Colonic mucosa (tissue), 4 donors: ENCODE results near the gene TSPAN9. TPM values are rescaled to one million over a fixed set of nuclear protein-coding genes. Genes with fewer than 3 reads are reported as not detected.

Source experiments
- DNase-seq: peaks from one replicate; pipeline ENCODE4 v3.0.0-alpha.2; 2020
- H3K27ac ChIP-seq: fragments of 200-600 bp; one replicate; pipeline ENCODE4 v1.8.0; 2021
- H3K27me3 ChIP-seq: fragments of 200-600 bp; one replicate; pipeline ENCODE4 v1.8.0; 2021
- H3K36me3 ChIP-seq: fragments of 200-600 bp; one replicate; pipeline ENCODE4 v1.8.0; 2021
- H3K4me1 ChIP-seq: fragments of 200-600 bp; one replicate; pipeline ENCODE4 v1.8.0; 2021; ENCODE audit warnings: mild to moderate bottlenecking
- H3K4me3 ChIP-seq: fragments of 200-600 bp; one replicate; pipeline ENCODE4 v1.8.0; 2021
- H3K9ac ChIP-seq, 2 donors: one replicate each; pipeline ENCODE4 v1.7.0; 2013; ENCODE audit warnings: control low read depth in 2 of 2, low read depth in 2 of 2, low read length in 2 of 2
- H3K9me3 ChIP-seq: fragments of 200-600 bp; one replicate; pipeline ENCODE4 v1.8.0; 2021
- intact Hi-C: fragments of 100-400 bp; cut with DNase I; formaldehyde crosslinking; loops from one replicate; pipeline ENCODE4 v1.14.1; 2022
- total RNA-seq, 2 donors: library from RNA; stranded (reverse); fragmentation: NEBNext Ultra II Directional in 1 of 2; extraction: Animal tissue kit (Norgen Biotek cat#: 25700) in 1 of 2; gene quantifications; one replicate each; pipeline ENCODE4 v1.2.1, GENCODE V29; 2021
- TF ChIP-seq, protein P1 (sequence below): fragments of 200-600 bp; IDR thresholded peaks from one replicate; pipeline ENCODE4 v1.8.0; 2022; ENCODE audit warnings: antibody characterized with exemption, mild to moderate bottlenecking
- donor health status: healthy.
- donor health status: DM: no; HTN: no; CAD: no.
- donor health status: DM: no; HTN: no; CAD: no.

The TSPAN9 gene
- total RNA-seq, 2 donors from 2014 or later: 4.7 to 9.9 TPM

DNA sequence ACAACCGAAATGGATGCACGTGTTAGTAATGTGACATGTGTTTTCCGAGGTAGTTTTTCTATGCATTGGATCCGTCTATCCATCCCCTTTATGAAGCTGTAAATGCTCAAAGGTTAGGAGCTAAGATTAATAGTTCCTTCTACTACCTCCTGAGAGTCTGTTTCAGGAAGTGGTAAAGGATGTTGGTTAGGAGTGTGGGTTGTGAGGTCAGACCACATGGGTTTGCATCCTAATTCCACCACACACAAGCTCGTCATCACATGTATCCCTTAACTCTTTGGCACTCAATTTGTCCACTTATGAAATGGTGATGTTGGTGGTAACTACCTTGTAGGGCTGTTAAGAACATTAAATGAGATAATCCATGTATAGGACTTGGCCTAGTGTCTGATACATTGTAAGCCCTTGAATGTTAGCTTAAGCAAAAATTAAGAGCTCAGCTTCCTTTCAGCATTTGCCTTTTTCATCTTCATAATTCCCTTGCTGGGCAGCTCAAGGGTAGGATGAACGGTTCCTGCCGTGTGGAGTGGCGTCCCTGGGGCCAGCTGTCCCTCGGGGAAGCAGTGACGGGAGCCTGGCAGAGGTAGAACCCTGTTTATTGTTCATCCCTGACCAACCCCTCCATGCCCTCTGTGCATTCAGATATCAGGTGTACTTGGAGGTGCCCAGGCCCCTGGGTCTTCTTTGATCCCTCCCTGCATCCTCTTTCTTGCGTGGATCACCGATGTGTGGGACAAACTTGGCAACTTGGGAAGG, 52.3 kb downstream of the TSPAN9 start:
- Histone ChIP-seq H3K27me3 (no peaks in the 10 kb centered on the region), H3K9ac (no peak overlapping the region), H3K36me3 (no peaks in the 10 kb centered on the region), H3K4me1 (no peaks in the 10 kb centered on the region), H3K27ac (no peak overlapping the region), H3K4me3 (no peak overlapping the region), H3K9me3 (no peaks in the 10 kb centered on the region)
- TF ChIP-seq, protein P1, sequence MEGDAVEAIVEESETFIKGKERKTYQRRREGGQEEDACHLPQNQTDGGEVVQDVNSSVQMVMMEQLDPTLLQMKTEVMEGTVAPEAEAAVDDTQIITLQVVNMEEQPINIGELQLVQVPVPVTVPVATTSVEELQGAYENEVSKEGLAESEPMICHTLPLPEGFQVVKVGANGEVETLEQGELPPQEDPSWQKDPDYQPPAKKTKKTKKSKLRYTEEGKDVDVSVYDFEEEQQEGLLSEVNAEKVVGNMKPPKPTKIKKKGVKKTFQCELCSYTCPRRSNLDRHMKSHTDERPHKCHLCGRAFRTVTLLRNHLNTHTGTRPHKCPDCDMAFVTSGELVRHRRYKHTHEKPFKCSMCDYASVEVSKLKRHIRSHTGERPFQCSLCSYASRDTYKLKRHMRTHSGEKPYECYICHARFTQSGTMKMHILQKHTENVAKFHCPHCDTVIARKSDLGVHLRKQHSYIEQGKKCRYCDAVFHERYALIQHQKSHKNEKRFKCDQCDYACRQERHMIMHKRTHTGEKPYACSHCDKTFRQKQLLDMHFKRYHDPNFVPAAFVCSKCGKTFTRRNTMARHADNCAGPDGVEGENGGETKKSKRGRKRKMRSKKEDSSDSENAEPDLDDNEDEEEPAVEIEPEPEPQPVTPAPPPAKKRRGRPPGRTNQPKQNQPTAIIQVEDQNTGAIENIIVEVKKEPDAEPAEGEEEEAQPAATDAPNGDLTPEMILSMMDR: no peak
- no peak for DNase-seq
- intact Hi-C loops: loop anchor here (10.0 kb wide), 1 partner anchor 75 kb away; no protein-coding TSS in a partner anchor

DNA sequence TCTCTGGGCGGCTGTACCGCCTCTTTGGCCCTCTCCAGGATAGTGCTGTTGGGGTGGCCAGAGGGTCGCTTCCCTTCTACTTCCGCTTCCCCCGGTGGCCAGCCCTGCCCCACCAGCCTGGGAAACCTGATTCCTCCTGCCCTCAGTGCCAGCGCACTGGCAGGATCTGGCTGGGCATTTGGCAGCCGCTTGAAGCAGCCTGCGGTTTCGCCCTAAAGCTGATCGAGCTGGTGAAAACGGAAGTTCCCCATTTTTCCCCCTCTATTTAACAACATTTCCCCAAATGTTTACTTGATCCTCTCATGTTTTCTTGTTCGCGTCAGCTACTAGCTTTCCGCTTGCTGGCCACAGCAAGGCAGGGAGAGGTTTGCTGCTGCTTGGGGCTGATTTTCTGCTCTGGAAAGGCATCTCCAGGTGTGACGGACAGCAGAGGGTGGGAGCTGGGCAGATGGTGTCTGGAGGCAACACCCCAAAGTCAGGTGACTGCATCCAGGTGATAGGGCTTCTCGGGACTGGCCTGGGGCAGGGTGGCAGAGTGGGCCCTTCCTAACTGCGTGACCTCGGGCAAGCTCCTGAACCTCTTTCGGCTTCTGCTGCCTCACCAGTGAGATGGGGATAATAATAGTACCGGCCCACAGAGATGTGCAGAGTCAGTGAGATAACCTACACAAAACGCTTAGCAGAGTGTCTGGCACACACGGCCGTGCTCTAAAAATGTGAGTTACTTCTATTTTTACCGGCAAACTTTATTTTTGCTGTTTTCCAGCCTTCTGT, 53.1 kb downstream of the TSPAN9 start:
- no peaks in the 10 kb centered on the region for H3K4me1 ChIP-seq
- no peaks in the 10 kb centered on the region for H3K36me3 ChIP-seq
- H3K27ac ChIP-seq: no peak overlapping the region
- no peak for DNase-seq
- H3K27me3 ChIP-seq: no peaks in the 10 kb centered on the region
- no peak overlapping the region for H3K4me3 ChIP-seq
- TF ChIP-seq, protein P1: no peak
- intact Hi-C loops: loop anchor here (10.0 kb wide), 1 partner anchor 75 kb away; no protein-coding TSS in a partner anchor
- H3K9me3 ChIP-seq: no peaks in the 10 kb centered on the region
- no peak overlapping the region for H3K9ac ChIP-seq

DNA sequence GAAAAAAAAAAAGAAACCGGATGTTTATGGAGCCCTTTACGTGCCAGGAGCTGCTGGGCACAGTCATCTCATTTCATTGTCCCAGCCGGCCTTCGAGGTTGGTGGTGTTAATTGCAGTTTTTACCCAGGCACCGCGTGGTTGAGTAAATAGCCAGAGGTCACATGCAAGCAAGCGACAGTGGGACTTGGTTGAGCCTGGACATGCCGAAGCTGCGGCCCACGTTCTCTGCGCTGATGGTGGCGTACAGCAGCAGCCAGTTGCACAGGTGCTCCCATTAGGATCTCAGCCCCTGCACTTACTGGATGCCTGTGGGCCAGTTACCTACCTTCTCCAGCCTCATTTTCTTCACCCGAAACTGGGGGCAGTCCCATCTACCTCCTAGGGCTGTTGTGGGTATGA, 54.0 kb downstream of the TSPAN9 start:
- Histone ChIP-seq H3K36me3 (no peaks in the 10 kb centered on the region), H3K4me3 (no peak overlapping the region), H3K27me3 (no peaks in the 10 kb centered on the region), H3K9me3 (no peaks in the 10 kb centered on the region), H3K9ac (no peak overlapping the region), H3K27ac (no peak overlapping the region), H3K4me1 (no peaks in the 10 kb centered on the region)
- DNase-seq: no peak
- intact Hi-C loops: loop anchor here (10.0 kb wide), 1 partner anchor 74 kb away; no protein-coding TSS in a partner anchor
- TF ChIP-seq, protein P1: no peak

DNA sequence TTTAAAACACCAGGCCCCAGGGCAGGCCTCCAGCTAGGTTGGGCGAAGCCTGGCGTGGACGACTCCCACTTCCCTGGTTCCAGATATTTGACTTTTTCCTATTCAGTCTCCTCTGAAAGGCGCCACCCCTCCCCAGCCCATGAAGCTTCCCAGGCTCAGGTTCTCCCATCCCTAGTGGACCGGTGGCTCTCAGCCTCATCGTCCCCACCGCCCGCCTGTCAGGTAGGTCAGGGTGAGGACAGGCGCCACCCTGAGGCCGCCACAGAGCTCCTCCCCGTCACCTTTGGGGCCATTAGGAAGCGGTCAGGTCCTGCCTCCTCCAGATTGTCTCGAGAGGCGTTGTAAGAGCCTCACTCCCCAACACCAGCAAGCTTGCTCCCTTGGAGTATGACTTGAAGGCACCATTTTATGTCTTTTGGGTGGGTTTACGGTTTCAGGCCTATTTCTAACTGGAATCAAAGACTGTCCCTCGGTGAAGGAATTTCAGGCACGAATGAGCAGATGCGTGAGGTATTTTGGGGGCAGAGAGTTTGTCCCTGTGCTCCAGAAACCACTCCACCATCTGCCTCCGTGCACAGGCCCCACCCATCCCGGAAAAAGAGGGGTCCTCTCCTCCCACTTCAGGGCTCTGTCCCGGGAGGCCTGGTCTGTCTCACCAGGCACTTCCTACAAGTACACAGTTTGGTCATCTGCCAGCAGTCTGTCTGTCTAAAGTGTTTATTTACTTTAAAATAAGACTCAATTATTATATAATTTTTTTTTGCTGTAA, 55.6 kb downstream of the TSPAN9 start:
- DNase-seq: no peak

More for the DNA sequence above, 55.6 kb downstream of the TSPAN9 start:
- Histone ChIP-seq H3K27me3 (no peaks in the 10 kb centered on the region), H3K4me3 (no peak overlapping the region), H3K27ac (no peak overlapping the region), H3K9ac (no peak overlapping the region), H3K9me3 (no peaks in the 10 kb centered on the region), H3K4me1 (no peaks in the 10 kb centered on the region), H3K36me3 (no peaks in the 10 kb centered on the region)
- intact Hi-C loops: loop anchor here (10.0 kb wide), 1 partner anchor 72 kb away; no protein-coding TSS in a partner anchor
- TF ChIP-seq, protein P1: no peak
